Stimulated activated CD4-positive, alpha-beta T cell treated with anti-CD3 and anti-CD28 coated beads, Interleukin-4, amount 100 ng/mL, for 24 hours (primary cell): Measurements from ENCODE around the gene SLC4A7.
"Not testable (repeated sequence)": the region's sequence is repeated elsewhere in the genome, so short reads cannot be mapped to it uniquely, and the experiment has no call there.

Experiments
- DNase-seq: peaks from one replicate; pipeline ENCODE4 v3.0.0-alpha.2; 2020

The SLC4A7 gene

DNA sequence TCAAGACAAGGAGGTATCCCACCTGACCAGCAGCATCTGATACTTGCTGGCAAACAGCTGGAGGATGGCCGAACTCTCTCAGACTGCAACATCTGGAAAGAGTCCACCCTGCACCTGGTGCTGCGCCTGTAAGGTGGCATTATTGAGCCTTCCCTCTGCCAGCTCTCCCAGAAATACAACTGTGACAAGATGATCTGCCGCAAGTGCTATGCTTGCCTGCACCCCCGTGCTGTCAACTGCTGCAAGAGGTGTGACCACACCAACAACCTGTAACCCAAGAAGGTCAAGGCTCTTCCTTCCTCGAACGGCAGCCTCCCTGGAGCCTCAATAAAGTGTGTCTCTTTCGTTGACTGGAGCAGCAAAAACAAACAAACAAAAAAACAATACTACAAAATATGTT, 2.2 kb upstream of the SLC4A7 start:
- DNase-seq, result no peak

DNA sequence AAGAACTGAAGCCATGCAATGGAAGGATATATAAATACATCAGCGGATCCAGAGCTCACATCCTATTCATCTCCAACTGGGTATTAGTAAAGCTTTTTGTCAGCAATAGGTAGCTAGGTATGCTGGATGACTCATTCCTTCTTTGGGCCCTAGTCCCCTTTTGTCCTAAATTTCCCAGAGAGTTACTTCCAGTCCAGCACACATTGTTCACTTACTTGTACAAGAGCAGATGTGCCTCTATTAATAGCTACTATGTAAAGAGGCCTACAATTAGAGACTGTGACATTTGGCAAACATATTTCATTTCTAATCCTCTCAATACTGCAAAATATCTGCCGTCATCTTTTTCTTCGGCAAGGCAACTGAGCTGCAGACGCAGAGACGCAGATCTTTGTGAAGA, 1.7 kb upstream of the SLC4A7 start:
- no peak for DNase-seq

DNA sequence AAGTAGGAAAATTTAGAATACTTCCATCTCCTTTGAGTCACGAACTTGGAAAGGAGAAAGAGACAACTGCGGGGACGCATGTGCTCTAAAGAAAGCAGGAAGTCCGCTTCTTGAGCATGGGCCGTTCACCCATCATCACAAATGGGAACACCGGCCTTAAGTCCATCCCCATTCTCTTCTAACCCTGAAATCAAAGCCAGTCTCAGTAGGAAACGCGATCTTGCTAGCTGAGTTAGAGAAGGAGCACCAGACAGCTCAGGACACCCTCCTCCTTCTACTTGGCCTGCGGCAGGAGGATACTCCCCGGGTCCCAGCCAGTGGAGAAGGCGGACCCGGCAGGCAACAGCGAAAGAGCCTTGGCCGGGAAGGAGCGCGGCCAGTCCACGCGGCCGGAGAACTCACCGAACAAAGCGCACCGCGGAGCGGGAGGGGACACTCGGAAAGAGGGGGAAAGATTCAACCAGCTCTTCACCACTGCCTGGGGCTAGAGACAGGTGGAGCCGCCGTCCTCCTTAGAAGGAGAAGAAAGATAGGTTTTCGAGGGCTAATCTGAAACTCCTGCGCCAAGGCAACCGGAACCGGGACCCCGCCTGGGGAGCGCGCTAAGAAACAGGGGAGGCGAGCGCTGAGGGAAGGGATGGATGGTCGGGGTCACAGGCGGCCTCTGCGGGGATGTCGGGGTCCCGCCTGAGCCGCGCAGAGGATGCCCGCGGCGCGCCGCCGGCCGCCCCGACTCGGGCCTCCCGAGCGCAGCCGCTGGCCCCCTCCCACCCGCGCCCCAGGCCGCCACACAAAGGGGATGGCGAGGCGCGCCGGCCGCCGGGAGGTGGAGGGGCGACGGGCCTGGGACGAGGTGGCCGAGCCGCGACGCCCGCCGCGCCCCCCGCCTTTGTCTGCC, 818 bp downstream of the SLC4A7 start:
- peak; percentile 33 for DNase-seq

DNA sequence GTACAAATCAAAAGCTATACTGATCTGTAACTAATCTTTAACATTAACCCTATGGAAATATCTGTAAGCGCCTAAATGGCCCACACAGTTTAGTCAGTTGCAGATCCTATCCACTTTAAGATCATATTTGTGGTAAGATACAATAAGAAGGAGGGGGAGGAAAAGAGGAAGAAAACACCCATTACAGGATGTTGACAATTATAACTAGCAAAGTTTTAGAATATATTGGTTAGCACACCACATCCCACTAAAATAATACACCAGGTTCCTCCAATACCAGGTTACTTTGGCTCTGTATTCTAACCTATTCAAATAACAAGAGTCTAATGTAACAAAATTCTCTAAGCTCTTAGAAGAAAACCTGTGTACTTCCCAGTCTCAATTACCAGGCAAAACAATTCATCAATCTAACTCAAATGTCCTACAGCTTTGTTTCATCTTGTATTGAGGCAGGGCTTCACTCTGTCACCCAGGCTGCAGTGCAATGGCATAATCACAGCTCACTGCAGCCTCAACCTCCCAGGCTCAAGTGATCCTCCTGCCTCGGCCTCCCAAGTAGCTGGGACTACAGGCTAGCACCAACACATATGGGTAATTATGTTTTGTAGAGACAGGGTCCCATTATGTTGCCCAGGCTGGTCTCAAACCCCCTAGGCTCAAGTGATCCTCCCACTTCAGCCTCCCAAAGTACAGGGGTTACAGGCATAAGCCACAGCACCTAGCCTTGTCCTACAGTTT, 4.2 kb downstream of the SLC4A7 start:
- DNase-seq, result no peak

DNA sequence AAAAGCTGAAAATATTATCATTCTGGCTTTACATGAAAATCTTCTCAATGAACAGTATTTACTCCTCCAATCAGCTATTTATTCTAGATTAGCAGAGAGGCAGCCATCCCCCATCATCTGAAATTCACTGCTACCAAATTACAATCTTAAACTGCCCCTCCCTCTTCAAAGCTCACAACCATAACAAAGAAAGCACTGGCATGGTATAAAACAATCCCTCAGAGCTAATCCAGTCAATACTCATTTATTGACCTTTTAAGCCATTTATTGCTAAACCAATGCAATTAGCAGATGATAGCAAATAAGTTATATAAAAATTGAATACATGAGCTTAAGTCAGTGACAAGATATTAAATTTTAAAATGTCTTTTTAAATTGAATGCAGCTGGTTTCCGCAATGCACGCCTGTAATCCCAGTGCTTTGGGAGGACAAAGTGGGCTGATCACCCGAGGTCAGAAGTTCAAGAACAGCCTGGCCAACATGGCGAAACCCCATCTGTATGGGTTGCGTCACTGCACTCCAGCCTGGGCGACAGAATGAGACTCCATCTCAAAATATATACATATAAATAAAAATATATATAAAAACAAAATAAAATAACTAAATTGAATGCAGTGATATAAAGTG, 12.1 kb downstream of the SLC4A7 start:
- no peak for DNase-seq

DNA sequence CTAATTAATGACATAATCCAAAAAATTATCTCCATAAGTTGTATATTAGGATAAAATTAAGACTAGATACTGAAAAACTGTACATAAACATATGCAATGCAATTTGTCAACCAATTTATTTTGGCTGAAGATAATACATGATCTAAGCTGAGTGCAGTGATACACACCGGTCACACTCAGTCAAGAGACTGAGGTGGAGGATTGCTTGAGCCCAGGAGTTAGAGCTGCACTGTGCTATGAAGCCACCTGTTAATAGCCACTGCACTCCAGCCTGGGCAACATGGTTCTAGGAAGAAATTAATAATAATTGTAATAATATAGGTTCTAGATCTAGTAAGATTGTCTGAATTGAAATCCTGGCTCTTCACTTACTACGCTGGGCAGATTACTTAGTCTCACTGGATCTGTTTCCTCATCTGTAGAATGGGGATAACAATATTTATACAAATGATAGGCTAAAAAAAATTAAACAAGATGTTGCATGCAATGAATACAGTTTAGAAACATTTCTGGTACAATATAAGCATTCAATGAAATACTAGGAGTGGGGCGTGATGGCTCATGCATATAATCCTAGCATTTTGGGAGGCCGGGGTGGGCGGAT, 15.8 kb downstream of the SLC4A7 start:
- no peak for DNase-seq

DNA sequence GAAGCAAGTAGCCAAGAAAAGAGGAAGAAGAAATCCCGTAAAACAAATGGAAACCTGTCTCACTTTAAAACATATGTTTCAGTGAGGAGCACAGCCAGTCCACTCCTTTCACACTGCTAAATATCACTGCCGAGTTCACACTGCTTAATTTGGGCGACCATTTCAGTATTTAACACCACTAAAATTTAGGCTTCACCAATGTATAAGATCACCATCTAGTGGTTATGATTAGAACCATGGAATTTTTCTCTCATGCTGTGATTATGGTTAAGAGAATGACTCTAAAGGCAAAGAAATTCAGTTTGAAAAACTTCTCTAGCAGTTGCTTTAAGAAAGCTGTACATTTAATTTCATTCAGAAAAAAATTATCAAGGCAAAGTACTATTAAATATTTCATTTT, 16.6 kb downstream of the SLC4A7 start:
- no peak for DNase-seq

DNA sequence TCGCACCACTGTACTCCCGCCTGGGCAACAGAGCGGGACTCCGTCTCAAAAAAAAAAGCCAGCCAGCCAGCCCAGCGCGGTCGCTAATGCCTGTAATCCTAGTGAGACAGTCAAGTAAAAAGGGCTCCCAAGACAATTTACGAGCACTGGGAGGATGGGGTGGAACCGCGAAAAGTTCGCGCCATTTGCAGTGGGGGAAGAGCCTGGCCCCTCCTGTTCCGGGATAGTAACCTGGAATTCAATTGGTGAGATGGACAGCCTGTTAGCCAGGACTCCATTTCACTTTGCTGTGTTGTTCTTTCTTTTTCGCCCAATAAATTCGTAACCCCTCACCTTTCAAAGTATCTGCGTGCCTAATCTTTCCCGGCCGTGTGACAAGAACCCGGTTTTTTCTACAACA, 19.5 kb downstream of the SLC4A7 start:
- DNase-seq, result no peak

DNA sequence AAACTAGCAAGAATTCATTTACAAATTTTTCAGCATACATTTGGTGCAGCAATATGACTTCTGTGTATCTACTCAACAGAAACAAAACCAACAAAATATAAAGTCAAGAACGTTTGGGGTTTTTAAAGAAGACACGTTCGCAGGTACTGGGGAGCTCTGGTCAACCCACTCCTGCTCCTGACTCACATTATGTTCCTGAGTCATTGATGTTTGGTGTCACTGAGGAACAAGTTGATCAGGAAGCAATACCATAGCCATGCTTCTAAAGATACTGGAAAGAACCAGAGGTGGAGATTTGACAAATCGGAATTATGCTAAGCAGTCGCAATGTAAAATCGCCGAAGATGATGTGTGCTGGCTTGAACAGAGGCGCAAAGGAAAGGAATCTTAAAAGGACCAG, 22.0 kb downstream of the SLC4A7 start:
- no peak for DNase-seq

DNA sequence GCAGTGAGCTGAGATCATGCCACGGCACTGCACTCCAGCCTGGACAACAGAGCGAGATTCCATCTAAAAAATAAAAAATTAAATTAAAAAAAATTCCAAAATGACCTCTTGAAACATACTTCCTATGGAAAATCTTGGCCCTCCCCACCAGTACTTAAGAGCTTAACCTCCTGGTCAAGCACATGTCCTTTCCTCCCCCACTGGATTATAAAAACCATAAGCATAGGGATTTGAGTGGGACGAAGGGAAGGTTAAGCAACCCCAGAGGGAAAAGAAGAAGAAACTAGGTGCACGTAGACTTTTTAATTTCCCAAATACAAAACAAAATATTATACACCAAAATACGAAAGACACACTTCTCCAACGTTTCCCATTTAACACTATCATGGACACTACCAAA, 25.3 kb downstream of the SLC4A7 start:
- no peak for DNase-seq

DNA sequence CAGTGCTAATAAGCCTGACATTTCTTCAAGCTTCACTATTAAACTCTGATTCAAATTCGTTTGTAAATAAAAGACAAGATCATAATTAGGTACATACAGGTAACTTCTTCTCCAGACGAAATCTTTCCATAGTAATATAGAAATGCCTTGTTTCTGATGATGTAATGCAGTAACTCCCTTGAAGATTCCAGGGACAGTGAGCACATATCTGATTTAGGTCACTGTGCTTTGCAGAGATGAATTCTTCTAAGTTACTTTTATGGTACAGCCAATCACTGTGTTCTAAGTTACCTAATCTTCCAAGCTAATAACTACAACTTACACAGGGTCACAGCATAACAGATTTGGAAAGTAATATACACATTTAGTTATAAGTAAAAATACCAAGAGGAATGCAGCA, 27.6 kb downstream of the SLC4A7 start:
- no peak for DNase-seq

DNA sequence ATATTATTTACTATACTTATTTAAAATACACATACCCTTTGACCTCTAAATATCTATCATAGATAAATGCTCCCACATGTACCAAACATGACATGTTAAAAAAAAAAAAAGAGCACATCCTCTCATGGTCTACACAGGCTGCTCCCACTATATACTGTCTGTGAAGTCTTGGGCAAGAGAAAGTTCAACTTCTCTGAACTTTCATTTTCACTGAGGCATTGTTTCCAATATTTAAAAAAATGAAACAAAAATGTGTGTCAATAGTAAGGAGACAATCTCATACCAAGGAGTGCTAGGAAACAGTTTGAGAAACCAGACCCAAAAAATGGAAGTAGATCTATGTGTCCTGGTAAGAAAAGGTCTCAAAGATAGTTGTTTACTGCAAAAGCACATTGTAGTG, 29.3 kb downstream of the SLC4A7 start:
- no peak for DNase-seq

DNA sequence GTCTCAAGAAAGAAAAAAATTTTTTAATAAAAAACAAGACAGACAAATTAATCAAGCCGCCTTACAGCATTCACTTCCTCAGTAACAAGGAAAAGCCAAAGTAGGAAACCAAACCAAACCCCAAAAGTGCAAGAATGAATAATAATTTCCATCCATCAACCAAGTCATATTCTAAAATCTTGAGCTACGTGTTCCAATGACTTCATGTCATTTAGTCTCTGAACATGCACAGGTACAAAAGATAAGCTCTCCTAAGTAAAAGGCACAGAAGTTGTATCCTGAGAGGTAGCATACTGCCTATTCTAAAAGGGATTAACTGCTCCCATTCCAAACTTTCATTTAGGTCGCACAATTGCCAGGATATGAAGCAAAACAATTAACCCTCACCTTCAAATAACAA, 29.7 kb downstream of the SLC4A7 start:
- no peak for DNase-seq

DNA sequence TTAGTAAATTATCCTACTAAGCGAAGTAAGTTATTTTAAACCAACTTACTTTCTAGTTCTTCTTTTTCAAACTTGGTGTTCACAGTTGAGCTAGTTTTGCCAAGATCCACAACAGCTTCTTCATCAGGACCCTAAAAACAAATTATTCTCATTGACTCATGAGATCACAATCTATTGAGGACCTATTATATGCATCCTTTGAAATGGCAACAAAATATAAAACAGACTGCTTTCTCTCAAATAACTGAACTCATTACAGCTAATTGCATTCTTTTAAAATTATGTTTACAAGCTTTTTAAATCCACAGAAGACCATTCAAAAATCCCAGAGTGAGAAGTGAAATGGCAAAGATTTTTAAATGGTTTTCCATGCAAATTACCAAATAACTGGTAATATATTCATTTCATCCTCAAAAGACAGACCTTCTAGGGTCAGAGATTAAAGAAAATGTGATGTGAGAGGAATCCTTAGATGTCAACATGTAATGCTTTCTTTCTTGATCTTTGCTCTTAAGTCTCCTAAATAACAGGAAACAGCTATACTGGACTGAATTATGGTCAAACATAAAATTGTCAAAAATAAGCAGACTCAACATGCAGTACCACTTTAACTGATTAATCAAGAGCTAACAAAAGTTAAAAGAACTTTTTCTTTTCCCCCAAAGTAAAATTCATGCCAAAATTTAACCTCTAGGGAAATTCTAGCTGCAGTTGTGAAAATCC, 31.7 kb downstream of the SLC4A7 start:
- DNase-seq, result no peak

DNA sequence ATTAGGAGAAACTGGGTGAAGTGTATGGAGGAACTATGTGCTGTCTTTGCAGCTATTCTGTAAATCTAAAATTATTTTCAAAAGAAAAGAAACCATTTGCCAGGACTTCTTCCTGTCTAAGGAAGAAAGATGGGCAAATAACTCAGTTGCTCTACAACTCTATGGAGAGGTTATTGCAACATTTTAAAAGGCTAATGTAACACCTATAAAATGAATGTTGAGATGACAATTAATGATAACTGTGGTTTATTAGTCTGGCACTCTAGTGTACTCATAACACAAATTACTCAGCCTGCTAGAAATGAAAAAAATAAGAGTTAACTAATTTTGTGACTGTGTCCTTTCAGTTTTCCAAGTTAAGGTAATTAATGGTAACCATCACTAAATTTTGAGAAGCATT, 32.3 kb downstream of the SLC4A7 start:
- DNase-seq, result no peak

DNA sequence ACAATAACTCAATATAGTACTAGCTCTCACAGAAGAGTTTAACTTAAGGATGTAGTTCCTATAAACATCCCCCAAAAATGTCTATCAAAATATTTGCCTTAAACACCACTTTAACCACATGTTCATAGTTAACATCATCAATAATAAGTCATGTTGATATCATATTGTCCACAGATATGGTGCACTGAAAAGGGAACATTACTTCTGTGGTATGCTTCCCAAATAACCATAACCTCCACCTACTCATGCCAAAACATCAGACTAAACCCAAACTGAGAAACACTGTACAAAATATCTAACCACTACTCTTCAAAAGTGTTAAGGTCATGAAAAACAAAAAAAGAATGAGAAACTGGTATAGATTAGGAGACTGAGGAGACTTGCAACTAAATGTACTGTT, 32.9 kb downstream of the SLC4A7 start:
- no peak for DNase-seq

DNA sequence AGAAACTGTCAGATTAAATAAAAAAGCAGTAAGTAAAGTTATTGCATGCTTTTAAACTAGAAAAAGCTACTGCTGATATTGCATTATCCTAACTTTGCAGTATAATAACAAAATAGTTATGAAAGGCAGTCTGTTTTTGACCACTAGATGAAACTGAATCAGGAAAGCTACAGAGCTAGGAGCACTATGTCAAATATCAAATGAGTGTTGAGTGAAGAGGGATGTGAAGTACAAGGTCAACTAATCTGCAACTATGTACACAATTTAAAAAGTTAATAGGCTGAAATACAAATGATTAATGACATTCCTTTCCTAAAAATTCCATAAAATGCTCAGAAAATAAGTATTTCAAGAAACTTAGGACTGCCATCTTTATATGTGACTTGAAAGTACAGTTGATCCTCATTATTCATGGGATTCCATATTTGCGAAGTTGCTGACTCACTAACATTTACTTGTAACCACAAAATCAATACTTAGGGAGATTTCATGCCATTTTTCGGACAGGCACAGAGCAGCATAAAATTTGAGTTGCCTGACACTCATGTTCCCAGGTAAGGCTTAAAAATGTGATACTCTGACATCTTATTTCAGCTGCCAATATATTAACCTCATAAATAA, 34.5 kb downstream of the SLC4A7 start:
- DNase-seq, result no peak

DNA sequence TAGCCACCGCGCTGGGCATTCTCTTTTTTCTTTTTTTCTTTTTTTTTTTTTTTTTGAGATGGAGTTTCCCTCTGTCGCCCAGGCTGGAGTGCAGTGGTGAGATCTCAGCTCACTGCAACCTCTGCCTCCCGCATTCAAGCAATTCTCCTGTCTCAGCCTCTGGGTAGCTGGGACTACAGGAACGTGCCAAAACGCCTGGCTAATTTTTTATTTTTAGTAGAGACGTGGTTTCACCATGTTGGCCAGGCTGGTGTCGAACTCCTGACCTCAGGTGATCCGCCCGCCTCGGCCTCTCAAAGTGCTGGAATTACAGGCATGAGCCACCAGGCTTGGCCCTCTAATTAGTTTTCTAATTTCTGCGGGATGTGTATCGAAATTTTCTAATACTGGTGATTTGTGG, 41.2 kb downstream of the SLC4A7 start:
- not testable (repeated sequence) for DNase-seq

DNA sequence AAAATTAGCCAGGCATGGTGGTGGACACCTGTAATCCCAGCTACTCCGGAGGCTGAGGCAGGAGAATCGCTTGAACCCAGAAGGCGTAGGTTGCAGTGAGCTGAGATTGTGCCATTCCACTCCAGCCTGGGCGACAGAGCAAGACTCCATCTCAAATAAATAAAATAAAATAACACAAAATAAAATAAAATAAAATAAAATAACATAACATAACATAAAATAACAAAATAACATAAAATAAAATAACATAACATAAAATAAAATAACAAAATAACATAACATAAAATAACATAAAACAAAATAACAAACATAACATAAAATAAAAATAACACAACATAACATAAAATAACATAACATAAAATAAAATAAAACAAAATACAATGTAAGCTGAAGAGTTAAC, 45.8 kb downstream of the SLC4A7 start:
- not testable (repeated sequence) for DNase-seq

DNA sequence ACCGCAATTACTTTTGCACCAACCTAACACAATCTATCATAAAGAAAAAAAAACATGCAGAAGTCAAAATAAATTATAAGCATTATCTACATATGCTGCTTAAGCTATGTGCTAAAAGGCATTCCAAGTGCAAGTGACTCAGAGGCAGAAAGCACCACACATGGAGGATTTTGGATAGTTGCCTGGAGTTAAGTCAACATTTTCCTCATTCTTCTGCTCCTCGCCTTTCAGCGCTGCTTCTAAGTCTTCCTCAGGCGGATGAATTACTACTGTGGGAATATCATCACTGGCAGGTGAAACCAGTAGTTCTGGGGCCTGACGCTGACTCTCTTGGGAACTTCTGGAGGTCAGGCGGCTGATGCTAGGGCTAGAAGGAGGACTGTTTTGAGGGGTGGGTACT, 53.1 kb downstream of the SLC4A7 start:
- DNase-seq, result no peak

DNA sequence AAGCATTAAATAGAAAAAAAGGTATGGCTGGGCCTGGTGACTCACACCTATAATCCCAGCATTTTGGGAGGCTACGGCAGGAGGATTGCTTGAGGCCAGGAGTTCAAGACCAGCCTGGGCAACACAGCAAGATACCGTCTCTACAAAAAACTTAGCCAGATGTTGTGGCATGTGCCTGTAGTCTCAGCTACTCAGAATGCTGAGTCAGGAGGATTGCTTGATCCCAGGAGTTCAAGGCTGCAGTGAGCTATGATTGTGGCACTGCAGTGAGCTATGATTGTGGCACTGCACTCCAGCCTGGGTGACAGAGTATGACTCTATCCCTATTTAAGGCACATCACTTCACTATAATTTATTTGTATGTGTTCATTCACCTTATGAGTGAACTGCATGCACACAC, 54.3 kb downstream of the SLC4A7 start:
- no peak for DNase-seq

DNA sequence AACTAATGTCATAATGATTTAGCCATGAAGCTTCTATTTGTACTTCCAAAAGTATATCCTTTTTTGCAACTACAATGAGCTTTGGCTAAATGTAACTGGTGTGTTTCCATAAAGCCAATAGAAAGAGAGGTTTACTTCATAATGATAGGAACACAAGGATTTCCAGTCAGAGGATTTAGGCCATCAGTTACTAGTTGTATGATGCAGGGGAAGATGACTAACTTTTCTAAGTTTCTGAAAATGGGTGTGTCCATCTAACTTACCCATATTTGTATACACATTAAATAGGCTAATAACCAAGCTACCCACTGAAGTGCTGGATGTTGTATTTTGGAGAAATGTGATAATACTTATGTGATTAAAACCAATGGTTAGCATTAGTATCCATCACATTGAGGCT, 55.7 kb downstream of the SLC4A7 start:
- no peak for DNase-seq
